Glomerular endothelial cell (primary cell): ENCODE measurements around the gene LSS. TPM values are rescaled to one million over a fixed set of nuclear protein-coding genes. Genes with fewer than 3 reads are reported as not detected.
"Not testable (repeated sequence)": the region's sequence is repeated elsewhere in the genome, so short reads cannot be mapped to it uniquely, and the experiment has no call there.

ENCODE experiments used
- DNase-seq: peaks from one replicate; pipeline ENCODE4 v3.0.0-alpha.2; 2011; ENCODE audit warnings: low read depth, low spot score; ENCODE audit errors: extremely low read depth
- total RNA-seq: library from RNA; depleted of rRNA; stranded (reverse); fragments of >200 nt; gene quantifications from 2 replicates; pipeline ENCODE4 v1.2.3, GENCODE V29; 2015

LSS gene
- total RNA-seq, 1 donor from 2014 or later, result 136 TPM

DNA sequence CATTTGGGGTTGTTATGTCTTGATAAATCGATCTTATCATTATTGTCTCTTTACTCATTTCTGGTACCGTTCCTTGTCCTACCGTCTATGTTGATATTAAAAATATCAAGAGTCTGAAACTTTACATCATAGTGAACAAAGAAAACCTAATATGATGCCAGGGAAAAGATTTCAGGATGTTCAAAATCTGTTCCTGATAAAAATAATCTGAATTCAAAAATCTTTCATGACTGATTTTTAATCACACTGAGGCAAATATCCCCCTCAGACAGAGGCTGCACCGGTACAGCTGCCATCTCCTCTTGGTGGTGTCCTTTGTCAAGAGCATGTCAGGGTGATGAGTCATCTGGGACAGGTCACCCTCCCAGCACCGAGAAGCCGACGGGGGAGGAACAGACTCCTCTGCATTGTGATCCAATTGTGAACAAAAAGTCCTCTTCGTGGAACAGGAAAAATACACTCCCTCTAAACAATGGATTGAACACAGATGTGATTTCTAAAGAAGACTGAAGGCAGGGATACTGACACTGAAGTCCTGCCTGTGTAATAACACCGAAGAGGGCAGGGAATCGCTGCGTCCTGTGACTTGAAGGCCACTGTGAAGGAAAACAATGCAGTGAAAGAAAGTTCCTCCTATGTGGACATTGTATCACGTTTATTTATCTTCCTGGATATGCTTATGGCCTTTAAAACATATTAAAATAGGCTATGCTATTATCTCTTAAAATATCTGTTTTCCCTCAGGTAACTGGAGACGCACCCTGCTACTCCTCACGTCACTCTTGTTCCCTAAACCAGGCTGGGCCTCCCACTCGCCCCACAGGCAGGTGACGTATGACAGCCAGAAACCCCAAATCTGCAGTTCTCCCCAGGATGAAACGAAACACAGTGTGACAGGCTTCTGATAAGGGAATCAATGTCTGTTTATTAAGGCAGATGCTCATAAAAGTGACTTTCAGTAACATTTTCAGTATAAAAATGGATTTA lies 40.1 kb downstream of the LSS start:
- DNase-seq, result no peak

DNA sequence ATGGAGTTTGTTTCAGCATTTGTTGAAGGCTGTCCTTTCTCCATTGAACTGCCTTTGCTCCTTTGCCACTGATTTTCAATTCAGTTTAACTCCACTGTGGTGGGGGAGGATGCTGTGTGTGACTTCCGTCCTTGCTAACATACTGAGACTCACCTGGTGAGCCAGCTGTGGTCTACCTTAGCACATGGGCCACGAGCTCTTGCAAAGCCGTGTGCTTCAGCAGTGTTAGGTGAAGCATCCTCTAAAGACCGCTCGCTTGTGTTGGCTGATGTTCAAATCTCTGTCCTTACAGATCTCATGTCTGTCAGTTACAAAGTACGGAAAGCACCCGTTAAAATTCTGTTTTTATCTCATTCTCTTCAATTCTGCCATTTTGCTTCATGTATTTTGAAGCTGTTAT lies 40.8 kb downstream of the LSS start:
- no peak for DNase-seq

- no peak for DNase-seq
Measured at GRCh38 chr21:46187261-46187660, 41.3 kb downstream of the LSS start.

- no peak for DNase-seq
Measured at GRCh38 chr21:46185716-46186115, 42.9 kb downstream of the LSS start.

DNA sequence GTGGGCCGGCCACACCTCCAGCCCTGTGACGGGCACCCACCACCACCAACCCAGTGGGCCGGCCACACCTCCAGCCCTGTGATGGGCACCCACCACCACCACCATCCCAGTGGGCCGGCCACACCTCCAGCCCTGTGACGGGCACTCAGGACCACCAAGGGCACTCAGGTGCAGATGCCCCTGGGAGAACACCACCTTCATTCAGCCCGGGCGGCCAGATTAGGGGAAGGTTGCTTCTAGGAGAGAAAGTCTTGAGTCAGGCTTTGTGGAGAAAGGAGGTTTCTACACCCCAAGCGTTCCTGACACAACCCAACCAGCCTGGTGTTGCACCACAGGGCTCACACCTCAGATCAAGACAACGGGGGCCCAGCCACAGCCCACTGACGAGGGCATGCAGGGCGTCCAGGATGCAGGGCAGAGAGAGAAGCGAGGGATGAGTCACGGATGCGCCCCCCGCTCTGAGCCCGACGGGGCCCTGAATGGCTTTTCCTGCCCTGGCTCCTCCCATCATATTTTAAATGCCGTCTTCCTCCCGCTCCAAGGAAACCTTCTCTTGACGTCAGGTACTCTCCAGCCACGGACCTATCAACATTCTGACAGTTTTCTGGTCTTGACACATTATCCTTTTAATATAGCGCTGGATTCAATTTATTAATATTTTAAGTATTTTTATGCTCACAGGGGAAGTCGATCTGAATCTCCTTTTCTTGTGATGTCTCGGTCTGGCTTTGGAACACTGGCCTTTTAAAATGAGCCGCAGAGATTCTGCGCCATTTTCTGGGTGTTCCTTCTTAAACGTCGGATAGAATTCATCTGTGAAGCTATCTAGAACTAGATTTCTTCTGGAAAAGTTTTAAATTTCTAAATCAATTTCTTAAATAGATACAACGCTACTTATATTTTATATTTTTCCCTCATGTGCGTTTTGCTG lies 43.7 kb downstream of the LSS start:
- DNase-seq, result no peak

DNA sequence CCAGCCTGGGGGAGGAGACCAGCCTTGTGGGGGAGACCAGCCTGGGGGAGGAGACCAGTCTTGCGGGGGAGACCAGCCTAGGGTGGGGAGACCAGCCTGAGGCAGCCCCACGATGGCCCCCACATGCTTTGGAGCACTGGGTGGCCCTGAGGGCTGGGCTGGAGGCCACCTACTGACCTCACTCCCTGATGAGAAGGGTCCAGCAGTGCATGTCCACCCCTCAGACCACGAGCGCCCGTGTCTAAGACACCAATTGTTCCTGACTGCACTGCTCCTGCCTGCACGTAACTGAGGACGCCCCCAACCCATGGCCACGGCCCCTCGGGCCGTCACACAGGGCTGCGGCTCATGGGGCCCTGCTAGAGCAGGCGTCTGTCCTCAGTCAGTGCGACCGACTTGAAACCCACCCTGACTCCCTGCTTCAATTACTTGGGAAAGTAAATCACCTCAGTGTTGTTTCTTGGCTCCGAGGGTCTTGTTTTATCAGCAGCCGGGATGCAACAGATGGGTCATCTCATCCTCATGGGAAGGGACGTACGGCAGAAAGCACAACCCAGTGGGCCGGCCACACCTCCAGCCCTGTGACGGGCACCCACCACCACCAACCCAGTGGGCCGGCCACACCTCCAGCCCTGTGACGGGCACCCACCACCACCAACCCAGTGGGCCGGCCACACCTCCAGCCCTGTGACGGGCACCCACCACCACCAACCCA lies 44.5 kb downstream of the LSS start, which contains the start of gene SPATC1L:
Gene SPATC1L, minus strand, starts transcription at position 550 of the 715 bp plus-strand sequence. CDS start 1,643 bp downstream, outside the sequence.
- no peak for DNase-seq

DNA sequence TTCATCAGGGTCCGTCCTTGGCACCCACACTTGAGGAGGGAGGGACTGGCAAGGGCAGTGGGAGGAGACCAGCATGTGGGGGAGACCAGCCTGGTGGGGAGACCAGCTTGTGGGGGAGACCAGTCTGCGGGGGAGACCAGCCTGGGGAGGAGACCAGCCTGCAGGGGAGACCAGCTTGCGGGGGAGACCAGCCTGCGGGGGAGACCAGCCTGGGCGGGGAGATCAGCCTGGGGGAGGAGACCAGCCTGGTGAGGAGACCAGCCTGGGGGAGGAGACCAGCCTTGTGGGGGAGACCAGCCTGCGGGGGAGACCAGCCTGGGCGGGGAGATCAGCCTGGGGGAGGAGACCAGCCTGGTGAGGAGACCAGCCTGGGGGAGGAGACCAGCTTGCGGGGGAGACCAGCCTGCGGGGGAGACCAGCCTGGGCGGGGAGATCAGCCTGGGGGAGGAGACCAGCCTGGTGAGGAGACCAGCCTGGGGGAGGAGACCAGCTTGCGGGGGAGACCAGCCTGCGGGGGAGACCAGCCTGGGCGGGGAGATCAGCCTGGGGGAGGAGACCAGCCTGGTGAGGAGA lies 45.2 kb downstream of the LSS start:
- not testable (repeated sequence) for DNase-seq

GRCh38 chr21:46182548-46183336 lies 45.8 kb downstream of the LSS start:
- DNase-seq, result no peak

DNA sequence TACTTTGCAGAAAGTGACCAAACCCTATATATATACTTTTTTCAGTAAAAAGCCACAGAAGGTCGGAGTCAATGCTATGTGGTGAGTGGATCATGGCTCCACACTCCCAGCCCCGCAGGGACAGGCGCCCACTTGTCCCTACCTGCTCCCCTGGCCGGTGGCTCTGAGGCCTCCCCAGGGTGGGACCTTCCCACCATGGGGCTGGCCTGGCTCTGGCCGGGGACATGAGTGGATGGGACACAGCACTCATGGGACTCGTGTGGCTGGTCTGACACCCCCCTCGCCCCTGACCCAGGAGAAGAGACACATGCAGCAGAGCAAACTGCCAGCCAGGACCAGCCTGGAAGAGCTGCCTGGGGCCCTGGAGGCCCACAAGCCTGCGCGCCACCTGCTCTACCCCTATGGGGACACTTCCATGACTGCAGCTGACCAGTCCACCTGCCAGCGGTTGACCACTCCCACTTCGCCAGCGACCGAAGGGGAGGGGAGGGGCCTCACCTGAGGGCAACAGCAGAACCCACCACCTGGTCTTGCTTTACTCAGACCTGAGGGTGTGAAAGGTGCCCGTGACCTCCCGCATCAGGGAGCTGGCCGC lies 46.5 kb downstream of the LSS start:
- no peak for DNase-seq

DNA sequence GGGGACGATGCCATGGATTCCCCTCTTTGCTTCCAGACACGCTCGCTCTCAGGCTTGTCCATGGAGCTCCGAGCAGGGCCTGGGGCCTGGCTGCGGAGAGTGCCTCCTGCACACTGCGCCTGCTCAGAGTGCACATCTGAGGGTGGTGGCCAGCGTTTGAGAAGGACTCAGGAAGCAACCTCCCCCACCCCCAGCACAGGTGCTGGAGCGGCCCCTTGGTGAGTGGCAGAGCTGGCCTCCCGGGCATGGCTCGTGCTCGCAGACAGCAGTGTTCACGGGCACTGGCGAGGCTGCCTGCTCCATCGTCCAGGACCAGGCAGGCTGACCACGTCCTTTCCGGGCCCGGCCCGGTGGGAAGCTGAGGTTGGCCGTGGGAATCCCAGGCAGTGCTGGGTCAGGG lies 47.1 kb downstream of the LSS start:
- DNase-seq, result no peak

GRCh38 chr21:46180778-46181391 lies 47.7 kb downstream of the LSS start:
- DNase-seq, result no peak

DNA sequence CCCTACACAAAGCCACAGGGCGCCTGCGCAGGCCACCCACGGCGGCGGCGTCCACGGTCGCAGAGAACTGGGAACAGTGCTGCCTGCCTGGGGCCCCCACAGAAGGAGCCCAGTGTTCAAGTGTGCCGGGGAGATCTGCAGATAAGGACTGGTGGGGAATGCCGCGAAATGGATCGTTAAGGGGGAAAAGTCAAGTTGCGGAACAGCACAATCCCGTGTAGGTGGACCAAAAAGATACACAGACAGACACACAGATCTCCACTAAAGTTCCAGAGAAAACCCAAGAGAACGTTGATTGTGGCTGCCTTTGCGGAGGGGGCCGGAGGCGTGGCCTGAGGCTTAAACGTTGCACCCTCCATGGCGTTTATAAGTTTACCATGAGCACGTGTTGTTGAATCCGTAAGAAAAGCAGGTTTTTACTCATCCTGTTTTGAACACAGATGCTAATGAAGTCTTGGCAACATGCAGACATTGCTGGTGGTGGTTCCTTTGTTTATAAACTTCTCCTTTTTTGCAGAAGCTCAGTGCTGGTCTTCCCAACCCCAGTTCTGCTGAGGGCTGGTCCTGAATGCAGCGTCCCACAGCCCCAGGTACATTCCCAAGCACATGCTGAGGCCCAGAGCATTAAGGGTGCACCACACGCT lies 48.4 kb downstream of the LSS start:
- no peak for DNase-seq

GRCh38 chr21:46179708-46180078 lies 48.9 kb downstream of the LSS start:
- DNase-seq, result no peak

GRCh38 chr21:46178961-46179360 lies 49.6 kb downstream of the LSS start:
- no peak for DNase-seq

DNA sequence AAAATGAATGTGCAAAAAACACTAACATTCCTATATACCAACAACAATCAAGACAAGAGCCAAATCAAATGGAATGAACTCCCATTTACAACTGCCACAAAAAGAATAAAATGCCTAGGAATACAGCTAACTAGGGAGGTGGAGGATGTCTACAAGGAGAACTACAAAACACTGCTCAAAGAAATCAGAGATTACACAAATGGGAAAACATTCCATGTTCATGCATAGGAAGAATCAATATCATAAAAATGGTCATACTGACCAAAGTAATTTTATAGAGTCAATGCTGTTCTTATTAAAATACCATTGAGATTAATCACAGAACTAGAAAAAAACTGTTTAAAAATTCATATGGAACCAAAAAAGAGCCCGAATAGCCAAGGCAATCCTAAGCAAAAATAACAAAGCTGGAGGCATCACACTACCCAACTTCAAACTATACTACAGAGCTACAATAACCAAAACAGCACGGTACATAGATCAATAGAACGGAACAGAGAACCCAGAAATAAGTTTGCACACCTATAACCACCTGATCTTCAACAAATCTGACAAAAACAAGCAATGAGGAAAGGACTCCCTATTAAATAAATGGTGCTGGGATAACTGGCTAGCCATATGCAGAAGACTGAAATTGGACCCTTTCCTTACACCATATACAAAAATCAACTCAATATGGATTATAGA lies 52.0 kb downstream of the LSS start:
- DNase-seq, result not testable (repeated sequence)

GRCh38 chr21:46173573-46173972 lies 55.0 kb downstream of the LSS start:
- DNase-seq, result no peak

DNA sequence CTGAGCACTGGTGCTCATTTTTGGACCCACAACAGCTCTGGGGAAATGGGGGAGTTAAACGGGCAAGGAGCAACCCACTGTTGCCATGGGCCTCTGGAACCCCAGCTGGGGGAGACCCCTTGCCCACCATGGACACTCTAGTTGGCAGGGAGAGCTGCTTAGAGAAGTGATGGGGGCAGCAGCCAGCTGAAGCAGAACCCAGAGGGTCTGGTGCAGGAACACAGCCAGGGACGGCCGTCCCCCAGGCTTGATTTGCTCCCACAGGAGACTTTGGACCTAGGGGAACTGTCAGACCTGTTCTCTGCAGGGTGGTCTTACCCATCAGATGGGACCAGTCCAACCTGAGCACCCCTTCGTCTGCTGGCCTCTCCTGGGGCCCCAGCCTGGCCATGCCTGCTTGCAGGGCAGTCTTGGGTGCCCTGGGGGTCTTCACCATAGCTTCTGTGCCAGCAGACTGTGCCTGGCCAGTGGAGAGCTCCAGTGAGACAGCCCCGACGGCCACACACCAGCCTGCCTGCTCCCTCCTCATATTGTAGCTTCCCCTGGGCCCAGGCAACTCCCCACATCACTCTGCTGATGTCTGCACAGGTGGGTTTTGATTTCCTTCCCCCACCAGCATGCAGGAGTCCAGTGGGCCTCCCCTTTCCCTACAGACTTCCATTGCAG lies 55.6 kb downstream of the LSS start:
- DNase-seq, result no peak
